NCI-H1417 treated with DMSO at 0.1 percent for 48 hours (cell line): Measurements from ENCODE around the gene DNAAF8.

Experiments
- DNase-seq: peaks from one replicate; lab custom pipeline; 2025; lab: John Stamatoyannopoulos, UW

The DNAAF8 gene

DNA sequence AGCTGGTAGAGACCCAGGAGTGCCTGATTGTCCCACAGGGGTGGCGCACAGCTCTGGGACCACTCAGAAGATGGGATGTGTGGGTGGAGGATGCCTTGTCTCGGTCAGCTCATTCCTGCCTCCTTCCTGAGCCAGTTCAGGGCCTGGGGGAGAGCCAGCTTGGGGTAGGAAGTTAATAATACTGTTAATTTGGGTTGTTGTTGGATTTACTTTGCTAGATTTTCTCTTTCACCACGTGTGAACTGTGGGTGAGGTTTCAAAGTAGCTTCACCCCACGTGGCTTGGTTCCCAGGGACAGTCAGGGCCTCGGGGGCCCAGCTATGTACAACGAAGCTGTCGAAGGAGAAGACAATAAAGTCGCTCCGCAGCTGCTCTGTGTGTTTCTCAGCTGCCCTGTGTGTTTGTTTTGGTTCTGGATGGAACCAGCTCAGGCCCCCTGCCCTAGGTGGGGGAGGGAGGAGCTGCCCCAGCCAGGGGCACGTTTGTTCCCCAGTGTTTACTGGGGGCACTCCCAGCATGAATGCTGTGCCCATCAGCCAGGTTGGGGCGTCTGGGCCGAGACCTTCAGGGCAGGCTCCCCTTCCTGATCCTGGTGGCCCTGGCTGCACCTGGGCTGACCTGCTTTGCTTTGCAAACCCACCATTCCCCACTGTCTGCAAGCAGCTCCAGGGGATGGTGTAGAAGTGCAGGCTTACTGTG lies 38.7 kb upstream of the DNAAF8 start:
- no peak for DNase-seq

DNA sequence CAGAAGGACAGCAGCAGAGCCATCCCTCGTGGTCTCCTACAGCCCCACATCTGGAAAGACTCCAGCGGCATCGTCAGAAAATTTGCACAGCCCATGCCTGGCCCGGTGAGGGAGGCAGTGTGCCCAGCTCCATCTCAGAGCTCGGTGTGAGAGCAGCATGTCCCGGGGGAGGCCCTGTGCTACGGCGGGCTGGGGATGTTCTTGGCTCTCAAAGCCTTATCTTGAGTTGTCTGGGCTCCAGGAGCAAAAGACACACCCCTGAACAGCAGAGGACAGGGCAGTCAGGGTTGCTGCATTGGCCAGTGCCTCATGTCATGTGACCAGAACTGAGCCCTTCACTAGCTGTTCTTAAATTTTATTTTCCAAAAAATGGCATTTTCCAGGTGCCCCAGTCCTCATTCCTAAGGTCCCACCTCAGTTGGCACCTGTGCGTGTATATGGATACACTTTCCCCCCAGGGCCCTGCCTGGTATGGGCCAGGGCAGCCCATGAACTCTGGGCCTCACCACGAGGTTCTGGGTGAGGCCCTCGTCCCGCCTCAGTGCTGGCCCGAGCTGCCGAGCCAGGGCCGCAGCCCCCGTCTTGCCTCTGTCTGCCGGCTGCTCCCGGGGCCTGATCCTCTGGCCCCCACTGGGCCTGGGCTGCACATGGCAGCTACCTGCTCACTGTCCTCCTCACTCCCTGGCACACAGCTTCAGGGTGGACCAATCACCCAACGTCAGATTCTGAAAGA lies 38.0 kb upstream of the DNAAF8 start:
- no peak for DNase-seq

DNA sequence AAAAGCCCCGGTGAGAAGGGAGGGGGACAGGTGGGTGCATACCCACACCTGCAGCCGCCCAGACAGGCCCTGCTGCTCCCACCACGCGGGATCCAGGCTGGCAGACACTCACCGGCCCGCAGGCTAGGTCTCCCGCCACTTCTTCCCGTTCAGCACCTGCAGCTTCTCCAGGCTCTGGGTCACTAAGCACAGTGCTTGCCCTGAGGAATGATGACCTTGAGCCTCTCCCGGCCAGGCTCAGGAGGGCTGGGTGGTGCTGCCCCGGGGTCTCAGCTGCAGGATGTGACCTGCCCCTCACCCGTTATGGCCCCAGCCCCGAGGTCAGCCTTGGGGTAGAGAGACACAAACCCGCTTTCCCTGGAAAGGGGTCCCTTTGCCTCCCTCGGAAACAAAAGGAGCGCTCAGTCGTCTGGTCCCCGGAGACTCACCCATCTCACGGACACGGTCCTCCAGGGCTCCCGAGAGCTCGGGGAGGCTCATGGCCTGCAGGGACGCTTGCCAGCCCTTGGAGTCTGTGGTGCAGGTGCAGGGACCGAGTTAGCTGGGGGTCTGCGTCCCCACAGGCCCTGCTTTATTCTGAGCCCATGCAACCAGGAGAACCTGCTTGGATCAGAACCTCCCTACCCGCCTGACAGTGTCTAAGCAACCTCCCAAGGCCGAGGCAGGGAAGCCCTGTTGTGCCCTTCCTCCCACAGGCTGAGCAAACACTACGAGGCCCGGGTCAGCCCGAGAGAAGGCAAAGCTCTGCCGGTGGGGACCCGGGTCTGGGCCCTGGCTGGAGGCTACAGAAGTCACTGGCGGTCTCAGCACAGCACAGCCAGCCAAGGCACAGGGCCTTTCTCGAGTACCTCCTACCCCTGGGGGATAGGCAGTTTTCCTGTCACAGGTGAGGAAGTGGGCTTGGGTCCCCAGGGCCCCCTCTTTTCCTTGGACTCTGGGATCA lies 37.2 kb upstream of the DNAAF8 start:
- no peak for DNase-seq

DNA sequence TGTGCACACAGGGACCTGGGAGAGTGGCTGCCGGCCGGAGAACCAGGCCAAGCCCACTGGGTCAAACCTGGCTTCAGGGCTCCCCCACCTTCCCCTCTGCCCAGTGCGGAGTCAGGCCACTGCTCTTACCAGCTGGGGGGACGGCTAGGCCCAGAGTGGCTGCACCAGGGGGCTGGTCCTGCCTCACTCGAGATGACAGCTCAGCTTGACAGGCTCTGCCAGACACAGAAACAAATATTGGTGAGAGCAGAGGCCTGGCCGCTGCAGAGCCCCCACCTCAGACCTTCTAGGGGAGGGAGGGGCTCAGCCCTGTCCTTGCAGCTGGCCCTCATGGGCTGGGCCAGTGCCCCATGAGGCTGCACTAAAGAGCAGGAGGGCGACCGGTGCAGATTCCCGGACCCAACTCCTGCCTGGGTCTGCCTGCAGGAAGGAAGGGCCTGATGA lies 36.5 kb upstream of the DNAAF8 start:
- DNase-seq: no peak

DNA sequence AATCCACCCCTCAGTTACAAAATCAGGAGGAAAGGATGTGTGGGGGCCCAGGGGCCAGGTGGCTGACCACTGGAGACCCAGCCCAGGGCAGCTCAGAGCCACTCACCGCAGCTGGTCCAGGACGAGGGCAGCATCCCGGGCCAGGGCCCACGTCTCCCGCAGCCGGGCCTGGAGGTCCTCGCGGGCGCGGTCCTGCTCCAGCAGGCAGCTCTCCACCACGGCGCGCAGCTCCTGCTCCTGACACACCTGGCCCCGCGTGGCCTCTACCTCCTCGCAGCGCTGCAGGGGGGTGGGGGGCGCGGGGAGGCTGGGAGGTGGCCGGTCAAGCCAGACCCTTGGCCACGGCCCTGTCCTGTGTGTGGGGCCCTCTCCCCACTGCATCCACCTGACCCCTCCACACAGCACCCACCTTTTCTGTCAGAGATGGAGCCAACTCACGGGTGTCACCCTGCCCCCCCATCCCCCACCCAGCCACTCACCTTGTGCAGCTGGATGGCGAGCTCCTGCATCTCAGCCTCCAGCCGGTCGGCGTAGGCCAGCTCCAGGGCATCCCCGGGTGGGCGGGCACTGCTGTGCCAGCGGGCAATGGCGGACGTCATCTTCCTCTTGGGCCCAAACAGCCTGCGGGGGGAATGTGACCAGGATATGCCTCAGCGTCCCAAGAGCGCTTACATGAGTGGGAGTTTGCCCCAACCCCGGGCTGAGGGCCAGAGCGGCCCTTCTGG lies 35.9 kb upstream of the DNAAF8 start:
- no peak for DNase-seq

DNA sequence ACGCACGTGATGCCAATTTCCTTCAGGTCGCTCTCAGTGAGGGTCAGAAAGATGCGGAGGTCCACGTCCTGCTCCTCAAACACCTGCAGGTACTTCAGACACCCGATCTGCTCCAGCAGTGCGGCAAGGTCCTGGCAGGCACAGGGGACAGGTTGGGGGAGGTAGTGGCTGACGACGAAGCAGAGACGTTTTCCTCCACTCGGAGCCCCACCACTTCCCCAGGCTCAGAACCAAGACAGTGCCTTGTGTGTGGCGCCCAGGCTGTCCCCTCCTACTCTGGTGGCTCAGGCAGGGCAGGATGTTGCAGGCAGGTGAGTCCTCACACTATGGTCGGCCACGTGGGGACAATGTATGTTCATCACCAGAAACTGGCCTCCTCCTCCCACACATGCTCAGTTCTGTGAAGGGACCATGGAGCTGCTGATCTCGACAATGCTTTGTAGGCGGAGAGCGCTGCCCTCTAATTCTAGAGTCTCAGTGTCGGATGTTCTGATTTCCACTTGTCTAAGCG lies 35.2 kb upstream of the DNAAF8 start:
- DNase-seq: no peak

DNA sequence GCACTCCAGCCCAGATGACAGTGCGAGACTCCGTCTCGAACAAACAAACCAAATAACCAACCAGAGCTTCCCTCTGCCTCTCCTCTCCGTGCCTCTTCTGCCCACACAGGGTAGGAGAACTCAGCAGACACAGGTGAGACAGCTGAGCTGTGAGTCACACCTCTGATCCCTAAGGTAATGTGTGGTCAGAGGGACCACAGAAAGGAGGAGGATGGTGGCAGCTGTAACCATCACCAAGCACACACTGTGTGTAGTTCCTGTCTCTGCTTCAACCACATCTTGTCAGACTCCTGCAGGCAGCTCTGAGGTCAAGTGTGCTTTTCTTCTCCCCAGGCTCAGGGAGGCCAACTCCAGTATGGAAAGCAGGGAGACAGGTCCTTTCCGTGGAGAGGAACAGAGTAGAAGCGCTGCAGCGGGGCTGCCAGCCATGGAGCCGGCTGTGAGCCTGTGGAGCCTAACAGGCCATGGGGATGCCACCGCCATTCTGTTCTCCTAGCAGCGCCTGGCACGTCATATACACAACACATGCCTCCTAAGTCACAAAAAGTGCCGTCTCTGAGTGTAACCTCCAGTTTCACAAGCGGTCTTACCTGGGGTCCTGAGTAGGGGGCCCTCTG lies 33.8 kb upstream of the DNAAF8 start:
- no peak for DNase-seq

DNA sequence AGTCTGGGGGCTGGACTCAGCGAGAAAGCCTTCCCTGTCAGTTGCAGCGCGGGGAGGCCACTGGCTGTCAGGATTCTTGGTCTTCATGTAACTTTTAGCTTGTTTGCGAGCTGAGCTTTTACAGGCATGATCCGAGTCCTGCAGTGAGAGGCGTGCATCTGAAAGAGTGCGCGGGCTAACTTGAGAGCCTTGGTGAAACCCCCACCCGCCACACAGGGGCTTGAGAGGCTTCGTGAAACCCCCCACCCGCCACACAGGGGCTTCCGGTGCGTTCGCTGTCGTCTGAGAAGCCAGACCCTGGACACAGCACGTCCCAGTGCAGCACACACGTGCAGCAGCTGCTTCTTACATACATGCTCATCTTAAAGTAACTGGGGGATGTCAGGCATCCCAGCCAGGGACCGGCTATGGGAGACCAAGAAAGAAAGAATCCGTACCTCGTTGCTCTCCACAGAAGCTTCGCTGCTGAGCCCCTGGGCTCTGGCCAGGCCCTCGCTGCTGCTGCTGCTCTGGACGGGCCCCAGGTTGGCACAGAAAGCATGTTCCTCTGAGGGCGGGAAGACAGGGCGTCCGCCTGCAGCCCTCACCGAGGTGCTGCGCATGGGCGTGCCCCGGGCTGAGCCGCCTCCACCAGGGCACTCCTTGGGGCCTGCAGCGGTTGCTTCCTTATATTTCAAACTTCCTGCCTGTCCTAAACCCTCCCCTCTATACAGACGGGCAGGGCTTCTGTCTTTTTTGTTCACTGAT lies 33.2 kb upstream of the DNAAF8 start:
- DNase-seq: no peak

DNA sequence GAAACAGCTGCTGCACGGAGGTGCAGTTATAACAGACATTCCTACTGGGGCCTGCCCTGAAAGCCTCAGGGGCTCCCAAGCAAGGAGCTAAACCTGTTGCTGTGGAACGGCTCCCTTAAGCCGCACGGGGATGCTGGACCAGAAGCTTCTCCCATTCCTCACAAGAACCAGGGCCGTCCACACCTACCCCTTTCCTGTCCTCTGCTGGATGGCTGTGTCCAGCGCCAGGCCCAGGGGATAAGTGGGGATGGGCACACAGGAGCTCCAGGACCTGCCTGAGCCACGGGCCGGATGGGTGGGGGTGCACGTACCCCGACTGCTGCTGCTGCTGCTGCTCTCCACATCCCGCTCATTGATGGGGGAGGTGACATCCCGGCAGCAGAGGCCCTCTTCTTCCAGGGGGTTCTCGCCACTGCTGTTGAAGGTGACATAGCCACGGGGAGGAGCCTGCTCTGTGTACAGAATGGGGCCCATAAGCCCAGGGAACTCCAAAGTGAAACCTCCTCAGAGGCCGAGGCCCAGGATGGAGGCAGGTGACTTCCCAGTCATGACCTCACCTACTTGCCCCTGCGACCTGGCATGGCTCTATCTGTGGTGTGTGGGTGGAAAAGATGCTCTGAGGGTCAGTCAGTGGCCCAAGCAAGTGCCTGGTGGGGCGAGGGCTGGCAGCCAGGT lies 32.4 kb upstream of the DNAAF8 start:
- no peak for DNase-seq

DNA sequence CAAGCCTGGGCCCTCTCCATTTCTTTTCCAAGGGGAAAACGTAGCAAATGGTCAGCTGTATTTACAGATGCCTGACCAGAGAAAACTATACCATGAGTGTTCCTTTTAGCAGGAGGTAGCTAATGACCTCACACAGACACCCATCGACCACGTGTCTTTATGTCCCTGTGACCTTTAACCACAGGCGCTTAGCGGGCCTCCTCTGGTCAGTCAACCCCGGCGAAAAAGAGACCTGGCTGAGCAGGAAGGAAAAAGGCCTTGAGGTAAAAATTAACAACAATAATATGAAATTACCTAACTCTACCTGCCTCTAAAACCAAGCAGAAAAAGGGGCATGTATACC lies 31.9 kb upstream of the DNAAF8 start:
- no peak for DNase-seq

DNA sequence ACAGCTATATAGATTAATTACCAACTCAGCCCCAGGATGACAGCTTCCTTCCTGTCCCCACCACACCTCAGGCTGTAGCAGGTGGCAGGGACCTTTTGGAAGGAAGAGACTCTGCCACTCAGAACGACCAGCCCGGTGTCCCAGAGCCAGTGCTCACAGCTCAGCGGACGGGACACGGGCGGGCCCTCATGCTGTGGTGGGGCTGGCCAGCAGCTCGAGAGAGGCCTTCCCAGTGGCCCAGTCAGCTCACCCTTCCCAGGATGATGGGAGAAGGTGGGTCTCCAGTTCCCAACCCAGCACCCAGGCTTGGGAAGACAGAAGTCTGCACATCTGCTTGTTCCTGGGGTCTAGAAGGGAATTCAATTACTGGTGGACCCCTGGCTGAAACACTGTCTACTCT lies 30.4 kb upstream of the DNAAF8 start:
- no peak for DNase-seq

DNA sequence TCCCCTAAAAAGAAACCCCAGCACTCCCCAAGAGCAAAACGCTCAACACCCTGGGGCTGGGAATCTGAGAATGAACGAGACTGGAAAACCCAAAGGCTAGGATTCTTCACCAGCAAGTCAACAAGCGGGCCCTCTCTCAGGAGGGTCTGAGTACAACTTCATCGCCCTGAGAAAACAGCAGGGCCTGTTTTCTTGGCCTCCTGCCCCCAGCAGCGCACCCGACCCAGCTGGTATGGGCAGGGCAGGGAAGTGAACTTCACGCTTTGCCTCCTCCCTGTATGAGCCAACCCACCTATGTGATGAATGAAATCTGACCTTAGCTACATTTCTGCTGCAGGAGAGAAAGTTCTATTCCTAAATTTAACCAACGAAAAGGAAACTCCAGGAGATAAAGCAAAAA lies 29.8 kb upstream of the DNAAF8 start:
- DNase-seq: no peak

DNA sequence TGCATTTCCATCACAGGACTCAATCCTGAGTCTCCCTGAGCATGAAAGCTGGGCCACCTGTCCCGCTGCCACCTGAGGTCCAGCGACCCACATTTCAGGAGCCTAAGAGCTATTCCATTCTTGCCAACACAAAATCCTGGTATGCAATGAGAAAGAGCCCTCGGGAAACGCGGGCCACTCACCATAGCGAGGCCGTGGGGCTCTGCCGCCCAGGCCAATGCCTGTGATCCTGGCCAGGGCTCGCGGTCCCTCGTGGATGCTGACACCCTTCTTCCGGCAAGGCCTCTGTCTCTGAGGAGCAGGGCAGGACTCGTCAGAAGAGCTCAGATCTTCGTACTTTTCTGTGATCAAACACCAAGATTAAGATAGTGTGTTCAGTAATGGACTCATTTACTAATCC lies 29.4 kb upstream of the DNAAF8 start:
- DNase-seq: no peak

DNA sequence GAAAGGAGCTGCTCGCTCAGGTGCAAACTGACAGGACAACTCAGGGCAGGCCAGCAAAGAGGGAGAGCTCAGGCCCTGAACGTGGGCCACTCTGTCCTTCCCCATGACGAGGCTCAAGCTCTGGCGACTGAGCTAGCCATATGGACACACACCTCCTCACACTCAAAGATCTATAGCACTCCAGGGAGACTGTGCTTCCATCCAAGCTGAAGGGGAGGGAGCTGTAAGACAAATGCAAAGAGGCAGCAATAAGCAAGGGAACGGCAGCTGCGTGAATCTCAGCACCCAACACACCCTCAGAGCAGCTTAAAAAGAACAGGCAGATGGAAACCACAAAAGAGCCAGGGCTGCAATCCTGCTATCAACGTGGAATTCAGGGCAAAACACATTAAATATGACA lies 27.5 kb upstream of the DNAAF8 start:
- no peak for DNase-seq

DNA sequence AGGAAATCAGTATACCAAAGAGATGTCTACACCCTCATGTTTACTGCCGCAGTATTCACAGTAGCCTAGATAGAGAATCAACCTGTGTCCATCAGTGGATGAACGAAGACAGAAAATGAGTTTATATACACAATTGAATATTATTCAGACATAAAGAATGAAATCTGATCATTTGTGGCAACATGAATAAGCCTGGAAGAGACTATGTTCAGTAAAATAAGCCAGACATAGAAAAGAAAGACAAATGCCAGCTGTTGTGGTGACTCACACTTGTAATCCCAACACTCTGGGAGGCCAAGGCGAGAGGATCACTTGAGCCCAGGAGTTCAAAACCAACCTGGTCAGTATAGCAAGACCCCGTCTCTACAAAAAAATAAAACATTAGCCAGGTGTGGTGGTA lies 24.9 kb upstream of the DNAAF8 start:
- no peak for DNase-seq

DNA sequence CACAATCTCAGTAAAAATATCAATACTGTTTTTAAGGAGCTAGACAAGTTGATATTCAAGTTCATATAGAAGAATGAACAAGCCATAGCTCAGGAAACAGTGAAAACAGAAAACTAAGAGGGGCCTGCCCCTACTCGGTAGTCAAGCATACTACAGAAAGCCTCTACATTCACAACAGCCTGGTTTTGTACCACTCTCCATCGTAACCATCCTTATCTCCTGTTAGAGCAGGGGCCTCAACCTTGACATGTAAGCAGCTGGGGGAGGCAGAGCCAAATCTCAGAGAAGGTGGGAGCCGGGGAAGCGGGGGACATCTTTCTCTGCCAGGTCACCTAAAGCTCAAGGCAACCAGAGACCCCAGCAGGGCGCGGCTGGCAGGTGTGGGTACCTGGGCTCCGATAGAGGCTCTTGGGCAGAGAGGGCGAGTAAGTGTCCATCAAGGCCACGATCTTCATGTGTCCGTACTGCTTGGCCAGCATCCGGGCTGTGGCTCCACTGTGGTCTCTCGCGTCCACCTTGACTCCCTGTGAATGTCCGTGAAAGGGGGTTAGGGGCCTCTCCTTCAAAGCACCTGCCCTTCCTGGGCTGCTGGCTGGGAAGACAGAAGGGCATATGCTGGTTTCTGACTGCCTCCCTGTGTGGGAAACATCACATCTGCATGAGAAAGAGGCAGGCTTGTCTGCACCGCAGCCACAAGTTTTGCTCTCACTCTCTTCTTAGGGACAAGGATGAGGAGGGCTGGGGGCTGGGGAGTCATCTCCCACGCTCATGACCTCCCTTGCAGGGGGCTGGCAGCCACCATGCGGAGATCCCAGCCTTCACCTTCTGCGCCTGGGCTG lies 20.5 kb upstream of the DNAAF8 start:
- no peak for DNase-seq

DNA sequence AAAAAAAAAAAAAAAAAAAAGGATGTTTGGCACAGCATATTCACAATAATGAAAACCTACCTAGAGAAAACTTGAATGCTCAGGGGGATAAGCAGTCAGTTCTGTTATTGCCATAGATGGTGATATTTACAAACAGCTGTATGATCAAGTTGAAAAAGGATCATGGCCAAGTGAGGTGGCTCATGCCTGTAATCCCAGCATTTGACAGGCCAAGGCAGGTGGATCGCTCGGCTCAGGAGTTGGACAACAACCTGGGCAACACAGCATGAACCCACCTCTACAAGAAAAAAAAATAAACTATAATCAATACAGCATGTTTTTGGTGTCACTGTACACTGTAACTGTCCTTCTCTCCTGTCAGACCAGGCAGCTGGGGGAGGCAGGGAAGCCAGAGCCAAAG lies 19.3 kb upstream of the DNAAF8 start:
- DNase-seq: no peak

DNA sequence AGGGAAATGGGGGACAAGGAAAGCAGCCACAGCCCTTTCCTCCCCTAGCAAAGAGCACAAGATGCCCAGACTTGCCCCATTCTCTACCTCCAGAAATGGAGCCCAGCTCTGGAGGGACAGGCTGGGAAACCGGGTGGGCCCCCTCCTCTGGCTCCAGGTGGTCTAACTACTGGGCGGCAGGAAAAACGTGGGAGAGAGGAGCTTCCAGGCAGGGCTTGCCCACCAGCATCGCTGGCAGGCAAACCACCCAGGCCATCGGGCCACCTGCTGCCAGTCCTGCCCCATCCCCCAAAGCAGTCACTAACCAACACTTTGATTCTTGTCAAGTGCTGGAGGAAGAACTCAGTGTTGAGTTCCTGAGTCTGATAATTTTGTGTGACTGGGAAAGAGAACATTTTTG lies 15.9 kb upstream of the DNAAF8 start:
- DNase-seq: no peak

DNA sequence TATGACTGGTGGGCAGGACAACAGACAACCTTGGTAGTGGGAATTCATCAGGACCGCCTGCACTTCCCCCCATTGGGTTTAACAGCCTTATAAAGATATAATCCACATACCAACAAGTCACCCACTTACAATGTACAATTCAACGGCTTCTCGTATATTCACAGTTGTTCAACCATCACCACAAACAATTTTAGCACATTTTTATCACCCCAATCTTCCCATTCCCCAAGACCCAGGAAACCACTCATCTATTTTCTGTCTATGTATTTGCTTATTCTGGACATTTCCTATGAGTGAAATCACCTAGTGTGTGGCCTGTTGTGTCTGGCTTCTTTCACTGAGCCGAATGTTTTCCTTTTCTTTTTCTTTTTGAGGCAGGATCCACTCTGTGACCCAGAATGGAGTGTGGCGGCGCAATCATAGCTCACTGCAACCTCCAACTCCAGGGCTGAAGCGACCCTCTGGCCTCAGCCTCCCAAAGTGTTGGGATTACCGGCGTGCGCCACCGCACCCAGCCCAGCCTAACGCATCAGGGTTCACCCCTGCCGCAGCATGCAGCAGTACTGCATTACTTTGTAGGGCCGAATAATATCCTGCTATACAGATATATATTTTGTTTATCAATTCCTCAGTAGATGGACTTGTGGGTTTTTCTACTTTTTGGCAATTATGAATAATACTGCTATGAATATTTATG lies 11.1 kb upstream of the DNAAF8 start:
- DNase-seq: no peak
